SK-N-SH (cell line): ENCODE data around the gene NOTCH1.

ENCODE experiments used
- FOXM1 ChIP-seq: IDR thresholded peaks from 2 replicates; pipeline ENCODE4 v1.4.0; 2012; ENCODE audit warnings: low read depth, mild to moderate bottlenecking
- POLR2AphosphoS5 ChIP-seq: IDR thresholded peaks from 2 replicates; pipeline ENCODE4 v1.6.1; 2012; ENCODE audit warnings: low read depth, low read length
- TF ChIP-seq, protein P1 (sequence below): fragments of 200-600 bp; sonication (generic); IDR thresholded peaks from 2 replicates; pipeline ENCODE4 v1.6.1; 2017; ENCODE audit warnings: antibody characterized with exemption, mild to moderate bottlenecking, moderate library complexity

DNA sequence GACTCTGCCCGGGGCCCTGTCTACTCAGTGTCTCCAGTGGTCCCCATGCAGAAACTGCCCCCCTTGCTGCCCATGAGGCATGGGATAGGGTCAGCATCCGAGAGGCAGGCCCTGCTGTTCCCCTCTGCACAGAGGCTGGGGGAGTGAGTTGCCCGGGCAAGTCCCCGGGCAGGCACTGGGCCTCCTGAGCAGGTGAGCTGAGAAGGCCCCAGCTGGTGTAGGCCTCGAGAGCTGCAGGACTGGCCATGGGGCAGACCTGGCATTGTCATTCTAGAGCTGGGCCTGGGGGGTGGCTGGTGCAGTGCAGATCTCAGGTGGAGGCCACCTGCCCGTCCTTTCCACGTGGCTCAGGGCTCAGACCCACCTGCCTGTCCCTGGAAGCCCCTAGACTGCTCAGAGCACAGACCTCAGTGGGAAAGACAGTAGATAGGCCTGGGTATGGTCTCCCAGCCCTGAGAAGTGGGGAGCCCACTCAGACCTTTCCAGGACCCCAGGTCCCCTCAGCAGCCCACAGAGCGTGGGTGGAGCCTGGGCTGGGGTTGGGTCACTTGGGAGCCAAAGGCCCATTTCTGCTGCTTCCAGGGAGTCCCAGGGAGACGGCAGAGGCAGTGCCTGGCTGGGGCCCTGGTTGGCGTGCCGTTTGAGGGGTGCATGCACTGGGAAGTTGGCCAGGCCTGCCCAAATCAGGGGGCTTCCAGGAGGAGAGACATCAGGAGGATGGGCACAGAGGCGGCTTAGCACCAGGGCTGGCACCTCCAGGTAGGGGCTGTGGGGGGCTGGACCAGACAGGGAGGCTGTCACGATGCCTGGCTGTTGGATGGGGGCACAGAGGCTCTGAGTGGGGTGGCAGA is 4.8 kb upstream of the NOTCH1 start:
- TF ChIP-seq, protein P1, sequence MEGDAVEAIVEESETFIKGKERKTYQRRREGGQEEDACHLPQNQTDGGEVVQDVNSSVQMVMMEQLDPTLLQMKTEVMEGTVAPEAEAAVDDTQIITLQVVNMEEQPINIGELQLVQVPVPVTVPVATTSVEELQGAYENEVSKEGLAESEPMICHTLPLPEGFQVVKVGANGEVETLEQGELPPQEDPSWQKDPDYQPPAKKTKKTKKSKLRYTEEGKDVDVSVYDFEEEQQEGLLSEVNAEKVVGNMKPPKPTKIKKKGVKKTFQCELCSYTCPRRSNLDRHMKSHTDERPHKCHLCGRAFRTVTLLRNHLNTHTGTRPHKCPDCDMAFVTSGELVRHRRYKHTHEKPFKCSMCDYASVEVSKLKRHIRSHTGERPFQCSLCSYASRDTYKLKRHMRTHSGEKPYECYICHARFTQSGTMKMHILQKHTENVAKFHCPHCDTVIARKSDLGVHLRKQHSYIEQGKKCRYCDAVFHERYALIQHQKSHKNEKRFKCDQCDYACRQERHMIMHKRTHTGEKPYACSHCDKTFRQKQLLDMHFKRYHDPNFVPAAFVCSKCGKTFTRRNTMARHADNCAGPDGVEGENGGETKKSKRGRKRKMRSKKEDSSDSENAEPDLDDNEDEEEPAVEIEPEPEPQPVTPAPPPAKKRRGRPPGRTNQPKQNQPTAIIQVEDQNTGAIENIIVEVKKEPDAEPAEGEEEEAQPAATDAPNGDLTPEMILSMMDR: no peak
- no peak for TF ChIP-seq POLR2AphosphoS5
- TF ChIP-seq FOXM1: no peak
